ENCODE data around the gene CDC25B. TPM values are rescaled to one million over a fixed set of nuclear protein-coding genes. Genes with fewer than 3 reads are reported as not detected.

CDC25B gene
- polyA plus RNA-seq, 1 donor (not counting 4 experiments of a cell fraction or from before 2014, with no cell fraction given), result 23.5 TPM

DNA sequence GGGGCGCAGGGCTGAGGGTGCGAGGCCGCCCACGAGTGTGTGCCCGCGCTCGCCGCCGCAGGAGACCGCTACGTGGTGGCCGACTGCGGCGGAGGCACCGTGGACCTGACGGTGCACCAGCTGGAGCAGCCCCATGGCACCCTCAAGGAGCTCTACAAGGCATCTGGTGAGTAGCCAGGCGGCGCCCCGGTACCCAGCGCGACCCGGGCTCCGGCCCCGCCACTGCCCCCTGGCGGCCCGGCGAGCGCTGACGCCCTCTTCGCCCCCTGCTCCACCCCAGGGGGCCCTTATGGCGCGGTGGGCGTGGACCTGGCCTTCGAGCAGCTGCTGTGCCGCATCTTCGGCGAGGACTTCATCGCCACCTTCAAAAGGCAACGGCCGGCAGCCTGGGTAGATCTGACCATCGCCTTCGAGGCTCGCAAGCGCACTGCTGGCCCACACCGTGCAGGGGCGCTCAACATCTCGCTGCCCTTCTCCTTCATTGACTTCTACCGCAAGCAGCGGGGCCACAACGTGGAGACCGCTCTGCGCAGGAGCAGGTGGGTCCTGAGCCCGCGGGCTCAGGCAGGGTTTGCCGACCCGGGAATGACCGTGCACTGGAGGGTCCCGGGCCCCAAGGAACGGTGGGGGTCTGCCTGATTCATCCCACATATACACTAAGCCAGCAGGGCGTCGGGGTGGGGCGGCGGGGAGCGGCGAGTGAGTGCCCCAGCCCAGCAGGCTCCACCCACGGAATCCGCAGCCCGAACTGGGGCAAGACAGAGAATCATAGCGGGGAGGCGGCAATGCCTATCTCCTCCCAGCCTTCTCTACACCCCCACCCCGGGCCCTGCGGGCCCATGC, 46.2 kb upstream of the CDC25B start:
- no peak for DNase-seq (ENCODE audit: low read depth, low spot score)
- Histone ChIP-seq H3K9me1 (ENCODE audit: control insufficient read depth, extremely low read depth, insufficient read depth, low read length) (no peaks in the 10 kb centered on the region), H3K36me3 (ENCODE audit: control insufficient read depth in 2 of 2, extremely low read depth in 1 of 2, insufficient read depth in 2 of 2, low read length in 2 of 2) (no peaks in the 10 kb centered on the region), H4K20me1 (ENCODE audit: control insufficient read depth, extremely low read depth, insufficient read depth, low read length) (peaks cover 7% of the 10 kb centered on the region), H3K9ac (ENCODE audit: control insufficient read depth, extremely low read depth, insufficient read depth, low read length) (no peak overlapping the region), H3K9me3 (ENCODE audit: control insufficient read depth, low read depth, low read length) (no peaks in the 10 kb centered on the region), H3K4me1 (ENCODE audit: control insufficient read depth, extremely low read depth, insufficient read depth, low read length) (peaks cover 16% of the 10 kb centered on the region), H2AFZ (ENCODE audit: control insufficient read depth, low read length) (peak overlapping the region; percentile 6), H3K4me2 (ENCODE audit: control insufficient read depth, extremely low read depth, insufficient read depth, low read depth, low read length) (peak overlapping the region; percentile 66), H3K79me2 (ENCODE audit: control insufficient read depth, insufficient read depth, low read length) (no peaks in the 10 kb centered on the region), H3K4me3 (ENCODE audit: control insufficient read depth in 2 of 3, extremely low read depth in 1 of 3, insufficient read depth in 2 of 3, low read depth in 1 of 3, low read length in 3 of 3) (peak overlapping the region in 2 of 3 experiments; percentile 38 to 57), H3K27ac (ENCODE audit: control insufficient read depth, insufficient read depth, low read length) (no peak overlapping the region), H3K27me3 (ENCODE audit: control insufficient read depth, extremely low read depth, insufficient read depth, low read length) (peaks cover 45% of the 10 kb centered on the region)
- TF ChIP-seq EZH2 (IDR thresholded peaks at IDR 0.05; ENCODE audit: low read length), result no peak
- TF ChIP-seq, protein P1, sequence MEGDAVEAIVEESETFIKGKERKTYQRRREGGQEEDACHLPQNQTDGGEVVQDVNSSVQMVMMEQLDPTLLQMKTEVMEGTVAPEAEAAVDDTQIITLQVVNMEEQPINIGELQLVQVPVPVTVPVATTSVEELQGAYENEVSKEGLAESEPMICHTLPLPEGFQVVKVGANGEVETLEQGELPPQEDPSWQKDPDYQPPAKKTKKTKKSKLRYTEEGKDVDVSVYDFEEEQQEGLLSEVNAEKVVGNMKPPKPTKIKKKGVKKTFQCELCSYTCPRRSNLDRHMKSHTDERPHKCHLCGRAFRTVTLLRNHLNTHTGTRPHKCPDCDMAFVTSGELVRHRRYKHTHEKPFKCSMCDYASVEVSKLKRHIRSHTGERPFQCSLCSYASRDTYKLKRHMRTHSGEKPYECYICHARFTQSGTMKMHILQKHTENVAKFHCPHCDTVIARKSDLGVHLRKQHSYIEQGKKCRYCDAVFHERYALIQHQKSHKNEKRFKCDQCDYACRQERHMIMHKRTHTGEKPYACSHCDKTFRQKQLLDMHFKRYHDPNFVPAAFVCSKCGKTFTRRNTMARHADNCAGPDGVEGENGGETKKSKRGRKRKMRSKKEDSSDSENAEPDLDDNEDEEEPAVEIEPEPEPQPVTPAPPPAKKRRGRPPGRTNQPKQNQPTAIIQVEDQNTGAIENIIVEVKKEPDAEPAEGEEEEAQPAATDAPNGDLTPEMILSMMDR (optimal IDR thresholded peaks at IDR 0.05 in 1 of 3, IDR thresholded peaks at IDR 0.05 in 1 of 3, conservative IDR thresholded peaks at IDR 0.05 in 1 of 3; ENCODE audit: extremely low read depth in 1 of 3, insufficient read depth in 2 of 3, low read length in 3 of 3), result peak; percentile 68 to 83 (median 69)
- FAIRE-seq, result no peak
- dilution Hi-C loops (cut with MboI; ENCODE audit: extremely low pct_ligation_motif_present, low sequenced_read_pairs), result no loop called here

DNA sequence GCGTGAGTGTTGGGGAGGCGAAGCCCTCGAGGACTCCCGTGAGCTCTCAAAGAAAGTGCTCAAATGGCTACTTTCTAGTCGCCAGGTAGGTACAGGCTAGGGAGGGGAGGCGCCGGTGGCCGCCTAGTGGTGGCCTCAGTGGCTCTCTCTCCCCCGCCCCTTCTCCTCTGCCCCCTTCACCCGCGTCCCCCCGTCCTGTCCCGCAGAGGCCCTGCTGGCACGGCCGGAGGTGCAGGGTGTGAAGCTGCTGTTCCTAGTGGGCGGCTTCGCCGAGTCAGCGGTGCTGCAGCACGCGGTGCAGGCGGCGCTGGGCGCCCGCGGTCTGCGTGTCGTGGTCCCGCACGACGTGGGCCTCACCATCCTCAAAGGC, 44.8 kb upstream of the CDC25B start:
- peaks cover 16% of the 10 kb centered on the region for H3K4me1 ChIP-seq (ENCODE audit: control insufficient read depth, extremely low read depth, insufficient read depth, low read length)
- FAIRE-seq, result no peak

More for the DNA sequence above, 44.8 kb upstream of the CDC25B start:
- H4K20me1 ChIP-seq (ENCODE audit: control insufficient read depth, extremely low read depth, insufficient read depth, low read length), result peaks cover 7% of the 10 kb centered on the region
- no peak overlapping the region for H3K9ac ChIP-seq (ENCODE audit: control insufficient read depth, extremely low read depth, insufficient read depth, low read length)
- no peaks in the 10 kb centered on the region for H3K9me1 ChIP-seq (ENCODE audit: control insufficient read depth, extremely low read depth, insufficient read depth, low read length)
- no peaks in the 10 kb centered on the region for H3K79me2 ChIP-seq (ENCODE audit: control insufficient read depth, insufficient read depth, low read length)
- peak overlapping the region; percentile 64 for H3K4me2 ChIP-seq (ENCODE audit: control insufficient read depth, extremely low read depth, insufficient read depth, low read depth, low read length)
- H3K27me3 ChIP-seq (ENCODE audit: control insufficient read depth, extremely low read depth, insufficient read depth, low read length), result peaks cover 45% of the 10 kb centered on the region
- no peaks in the 10 kb centered on the region for H3K9me3 ChIP-seq (ENCODE audit: control insufficient read depth, low read depth, low read length)
- no peak for TF ChIP-seq EZH2 (IDR thresholded peaks at IDR 0.05; ENCODE audit: low read length)
- TF ChIP-seq, protein P1 (optimal IDR thresholded peaks at IDR 0.05 in 1 of 3, IDR thresholded peaks at IDR 0.05 in 1 of 3, conservative IDR thresholded peaks at IDR 0.05 in 1 of 3; ENCODE audit: extremely low read depth in 1 of 3, insufficient read depth in 2 of 3, low read length in 3 of 3), result no peak
- peak overlapping the region in 1 of 3 experiments; percentile 3 for H3K4me3 ChIP-seq (ENCODE audit: control insufficient read depth in 2 of 3, extremely low read depth in 1 of 3, insufficient read depth in 2 of 3, low read depth in 1 of 3, low read length in 3 of 3)
- H3K27ac ChIP-seq (ENCODE audit: control insufficient read depth, insufficient read depth, low read length), result no peak overlapping the region
- no peak overlapping the region for H2AFZ ChIP-seq (ENCODE audit: control insufficient read depth, low read length)
- dilution Hi-C loops (cut with MboI; ENCODE audit: extremely low pct_ligation_motif_present, low sequenced_read_pairs), result no loop called here
- peaks cover 0 to 4% of the 10 kb centered on the region in 2 experiments for H3K36me3 ChIP-seq (ENCODE audit: control insufficient read depth in 2 of 2, extremely low read depth in 1 of 2, insufficient read depth in 2 of 2, low read length in 2 of 2)
- no peak for DNase-seq (ENCODE audit: low read depth, low spot score)

All from keratinocyte (primary cell).